CD1c-positive myeloid dendritic cell (primary cell): ENCODE measurements around the gene MROH2B.

Source experiments
- DNase-seq: peaks from one replicate; pipeline ENCODE4 v3.0.0-alpha.2; 2016; ENCODE audit errors: extremely low spot score

MROH2B gene

GRCh38 chr5:40972434-40972833 is 98.7 kb downstream of the MROH2B start:
- no peak for DNase-seq

- no peak for DNase-seq
These were observed 108.8 kb downstream of the MROH2B start for GRCh38 chr5:40962207-40962955.

GRCh38 chr5:40960037-40960436 is 111.1 kb downstream of the MROH2B start:
- no peak for DNase-seq

- no peak for DNase-seq
These were observed 112.3 kb downstream of the MROH2B start for GRCh38 chr5:40958811-40959210.

GRCh38 chr5:40957048-40957447 is 114.1 kb downstream of the MROH2B start:
- DNase-seq, result no peak

GRCh38 chr5:40955313-40955712 is 115.8 kb downstream of the MROH2B start:
- no peak for DNase-seq
